Measurements from ENCODE around the gene MED26. TPM values are rescaled to one million over a fixed set of nuclear protein-coding genes. Genes with fewer than 3 reads are reported as not detected.

The MED26 gene
- total and polyA plus RNA-seq, 2 of the 8 experiments (the other 6 are each of a cell fraction or from before 2014, with no cell fraction given) = 5.3 to 10.7 TPM

- no peak for TF ChIP-seq CHD7 (IDR thresholded peaks at IDR 0.05; ENCODE audit: insufficient replicate concordance, low read length)
- no peak for TF ChIP-seq EGR1 (IDR thresholded peaks at IDR 0.05; ENCODE audit: borderline replicate concordance, low read depth, low read length)
- no peak for TF ChIP-seq TCF12 (IDR thresholded peaks at IDR 0.05; ENCODE audit: low read depth, low read length)
- TF ChIP-seq YY1 (IDR thresholded peaks at IDR 0.05; ENCODE audit: low read depth, low read length) = no peak
- TF ChIP-seq POU5F1 (IDR thresholded peaks at IDR 0.05; ENCODE audit: low read depth, low read length) = no peak
- TF ChIP-seq TEAD4 (IDR thresholded peaks at IDR 0.05; ENCODE audit: low read depth, low read length) = no peak
- no peak for TF ChIP-seq SP2 (IDR thresholded peaks at IDR 0.05; ENCODE audit: low read length)
- TF ChIP-seq SIRT6 (IDR thresholded peaks at IDR 0.05; ENCODE audit: low read length) = no peak
Measured at GRCh38 chr19:16650821-16651220, 22.8 kb upstream of the MED26 start (continued).

All from H1 (cell line).